Measurements from ENCODE around the gene PLA2G4D. TPM values are rescaled to one million over a fixed set of nuclear protein-coding genes. Genes with fewer than 3 reads are reported as not detected.

Gene PLA2G4D
- total RNA-seq, 1 experiment from 2014 or later = 0.24 TPM

DNA sequence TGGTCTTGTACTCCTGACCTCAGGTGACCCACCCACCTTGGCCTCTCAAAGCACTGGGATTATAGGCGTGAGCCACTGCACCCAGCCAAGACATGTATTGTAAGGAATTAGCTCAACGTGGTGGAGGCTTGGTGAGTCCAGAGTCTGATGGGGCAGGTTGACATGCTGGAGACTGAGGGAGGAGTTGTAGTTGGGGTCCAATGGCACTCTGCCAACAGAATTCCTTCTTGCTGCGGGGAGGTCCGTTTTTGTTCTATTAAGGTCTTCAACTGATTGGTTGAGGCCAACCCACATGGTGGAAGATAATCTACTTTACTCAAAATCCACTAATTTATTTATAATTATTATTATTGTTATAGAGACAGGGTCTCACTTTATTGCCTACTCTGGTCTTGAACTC lies 30.1 kb downstream of the PLA2G4D start:
- POLR2A ChIA-PET = no interaction called here
- no peak overlapping the region for H3K4me3 Mint-ChIP-seq
- TF ChIP-seq FOXJ3 (CRISPR knock-in tag; IDR thresholded peaks at IDR 0.05; ENCODE audit: borderline replicate concordance) = no peak
- TF ChIP-seq ZNF512 (CRISPR knock-in tag; IDR thresholded peaks at IDR 0.05; ENCODE audit: borderline replicate concordance) = no peak
- TF ChIP-seq PRRX2 (CRISPR knock-in tag; IDR thresholded peaks at IDR 0.05) = no peak
- TF ChIP-seq, protein P1, sequence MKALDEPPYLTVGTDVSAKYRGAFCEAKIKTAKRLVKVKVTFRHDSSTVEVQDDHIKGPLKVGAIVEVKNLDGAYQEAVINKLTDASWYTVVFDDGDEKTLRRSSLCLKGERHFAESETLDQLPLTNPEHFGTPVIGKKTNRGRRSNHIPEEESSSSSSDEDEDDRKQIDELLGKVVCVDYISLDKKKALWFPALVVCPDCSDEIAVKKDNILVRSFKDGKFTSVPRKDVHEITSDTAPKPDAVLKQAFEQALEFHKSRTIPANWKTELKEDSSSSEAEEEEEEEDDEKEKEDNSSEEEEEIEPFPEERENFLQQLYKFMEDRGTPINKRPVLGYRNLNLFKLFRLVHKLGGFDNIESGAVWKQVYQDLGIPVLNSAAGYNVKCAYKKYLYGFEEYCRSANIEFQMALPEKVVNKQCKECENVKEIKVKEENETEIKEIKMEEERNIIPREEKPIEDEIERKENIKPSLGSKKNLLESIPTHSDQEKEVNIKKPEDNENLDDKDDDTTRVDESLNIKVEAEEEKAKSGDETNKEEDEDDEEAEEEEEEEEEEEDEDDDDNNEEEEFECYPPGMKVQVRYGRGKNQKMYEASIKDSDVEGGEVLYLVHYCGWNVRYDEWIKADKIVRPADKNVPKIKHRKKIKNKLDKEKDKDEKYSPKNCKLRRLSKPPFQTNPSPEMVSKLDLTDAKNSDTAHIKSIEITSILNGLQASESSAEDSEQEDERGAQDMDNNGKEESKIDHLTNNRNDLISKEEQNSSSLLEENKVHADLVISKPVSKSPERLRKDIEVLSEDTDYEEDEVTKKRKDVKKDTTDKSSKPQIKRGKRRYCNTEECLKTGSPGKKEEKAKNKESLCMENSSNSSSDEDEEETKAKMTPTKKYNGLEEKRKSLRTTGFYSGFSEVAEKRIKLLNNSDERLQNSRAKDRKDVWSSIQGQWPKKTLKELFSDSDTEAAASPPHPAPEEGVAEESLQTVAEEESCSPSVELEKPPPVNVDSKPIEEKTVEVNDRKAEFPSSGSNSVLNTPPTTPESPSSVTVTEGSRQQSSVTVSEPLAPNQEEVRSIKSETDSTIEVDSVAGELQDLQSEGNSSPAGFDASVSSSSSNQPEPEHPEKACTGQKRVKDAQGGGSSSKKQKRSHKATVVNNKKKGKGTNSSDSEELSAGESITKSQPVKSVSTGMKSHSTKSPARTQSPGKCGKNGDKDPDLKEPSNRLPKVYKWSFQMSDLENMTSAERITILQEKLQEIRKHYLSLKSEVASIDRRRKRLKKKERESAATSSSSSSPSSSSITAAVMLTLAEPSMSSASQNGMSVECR (CRISPR knock-in tag; IDR thresholded peaks at IDR 0.05; ENCODE audit: borderline replicate concordance) = no peak
- no peak for TF ChIP-seq ZNF263 (CRISPR knock-in tag; IDR thresholded peaks at IDR 0.05; ENCODE audit: low read depth)
- no peak for TF ChIP-seq NR2C2 (CRISPR knock-in tag; IDR thresholded peaks at IDR 0.05)
- TF ChIP-seq ZBTB21 (CRISPR knock-in tag; IDR thresholded peaks at IDR 0.05; ENCODE audit: borderline replicate concordance) = no peak
- TF ChIP-seq MAX (CRISPR knock-in tag; IDR thresholded peaks at IDR 0.05) = no peak
- TF ChIP-seq ZNF219 (CRISPR knock-in tag; IDR thresholded peaks at IDR 0.05; ENCODE audit: borderline replicate concordance) = no peak
- TF ChIP-seq, protein P2, sequence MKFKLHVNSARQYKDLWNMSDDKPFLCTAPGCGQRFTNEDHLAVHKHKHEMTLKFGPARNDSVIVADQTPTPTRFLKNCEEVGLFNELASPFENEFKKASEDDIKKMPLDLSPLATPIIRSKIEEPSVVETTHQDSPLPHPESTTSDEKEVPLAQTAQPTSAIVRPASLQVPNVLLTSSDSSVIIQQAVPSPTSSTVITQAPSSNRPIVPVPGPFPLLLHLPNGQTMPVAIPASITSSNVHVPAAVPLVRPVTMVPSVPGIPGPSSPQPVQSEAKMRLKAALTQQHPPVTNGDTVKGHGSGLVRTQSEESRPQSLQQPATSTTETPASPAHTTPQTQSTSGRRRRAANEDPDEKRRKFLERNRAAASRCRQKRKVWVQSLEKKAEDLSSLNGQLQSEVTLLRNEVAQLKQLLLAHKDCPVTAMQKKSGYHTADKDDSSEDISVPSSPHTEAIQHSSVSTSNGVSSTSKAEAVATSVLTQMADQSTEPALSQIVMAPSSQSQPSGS (CRISPR knock-in tag; IDR thresholded peaks at IDR 0.05; ENCODE audit: borderline replicate concordance, low read depth) = no peak
- TF ChIP-seq HMGA2 (CRISPR knock-in tag; IDR thresholded peaks at IDR 0.05) = no peak
- no peak for TF ChIP-seq SOX15 (CRISPR knock-in tag; IDR thresholded peaks at IDR 0.05)
- TF ChIP-seq, protein P3, sequence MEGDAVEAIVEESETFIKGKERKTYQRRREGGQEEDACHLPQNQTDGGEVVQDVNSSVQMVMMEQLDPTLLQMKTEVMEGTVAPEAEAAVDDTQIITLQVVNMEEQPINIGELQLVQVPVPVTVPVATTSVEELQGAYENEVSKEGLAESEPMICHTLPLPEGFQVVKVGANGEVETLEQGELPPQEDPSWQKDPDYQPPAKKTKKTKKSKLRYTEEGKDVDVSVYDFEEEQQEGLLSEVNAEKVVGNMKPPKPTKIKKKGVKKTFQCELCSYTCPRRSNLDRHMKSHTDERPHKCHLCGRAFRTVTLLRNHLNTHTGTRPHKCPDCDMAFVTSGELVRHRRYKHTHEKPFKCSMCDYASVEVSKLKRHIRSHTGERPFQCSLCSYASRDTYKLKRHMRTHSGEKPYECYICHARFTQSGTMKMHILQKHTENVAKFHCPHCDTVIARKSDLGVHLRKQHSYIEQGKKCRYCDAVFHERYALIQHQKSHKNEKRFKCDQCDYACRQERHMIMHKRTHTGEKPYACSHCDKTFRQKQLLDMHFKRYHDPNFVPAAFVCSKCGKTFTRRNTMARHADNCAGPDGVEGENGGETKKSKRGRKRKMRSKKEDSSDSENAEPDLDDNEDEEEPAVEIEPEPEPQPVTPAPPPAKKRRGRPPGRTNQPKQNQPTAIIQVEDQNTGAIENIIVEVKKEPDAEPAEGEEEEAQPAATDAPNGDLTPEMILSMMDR (IDR thresholded peaks at IDR 0.05) = no peak
- no peak for DNase-seq (ENCODE audit: low spot score)
- peaks cover 4% of the 10 kb centered on the region for H3K4me1 Mint-ChIP-seq
- CTCF ChIA-PET = interaction anchor here (1.5 to 9.2 kb wide), 5 partner anchors 20 to 91 kb away, joined by 3 to 97 read pairs (median 13); no protein-coding TSS in a partner anchor
- H3K27me3 Mint-ChIP-seq (ENCODE audit: low read depth) = no peaks in the 10 kb centered on the region; the same call in 1 of the 2 replicates
- ATAC-seq = no peak
- H3K27ac Mint-ChIP-seq = no peak overlapping the region
- H3K36me3 Mint-ChIP-seq = no peaks in the 10 kb centered on the region
- H3K9me3 Mint-ChIP-seq = peaks cover 1% of the 10 kb centered on the region; the same call in 1 of the 2 replicates

DNA sequence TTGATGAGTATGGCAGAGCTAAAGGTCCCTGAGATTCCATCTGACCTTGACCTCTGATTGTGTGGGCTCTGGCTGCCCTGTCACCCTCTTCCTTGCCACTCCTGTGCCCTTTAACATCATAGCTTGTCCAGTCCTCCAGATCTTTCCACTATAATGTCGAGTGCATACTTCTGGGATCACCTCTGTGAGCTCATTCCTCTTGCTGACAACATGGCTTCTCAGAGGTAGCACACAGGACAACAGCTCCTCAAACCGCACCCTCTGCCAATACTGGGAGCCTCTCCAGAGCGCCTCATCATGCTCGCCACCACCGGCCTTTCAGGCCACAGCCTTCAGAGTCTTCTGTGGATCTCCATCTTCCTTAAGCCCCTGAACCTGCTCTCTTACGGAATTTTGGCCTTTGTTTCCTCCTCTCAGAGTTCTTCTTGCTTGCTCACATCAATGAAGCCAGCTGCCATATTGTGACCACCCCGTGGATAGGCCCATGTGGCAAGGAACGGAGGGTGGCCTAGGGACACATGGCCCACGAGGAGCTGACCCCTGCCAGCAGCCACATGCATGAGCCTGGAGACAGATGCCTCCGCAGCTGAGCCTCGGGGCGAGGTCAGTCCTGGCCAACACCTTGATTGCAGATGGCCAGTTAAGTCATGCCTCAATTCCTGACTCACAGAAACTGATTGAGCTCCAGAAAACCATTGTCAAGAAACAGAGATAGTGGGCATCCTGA lies 31.1 kb downstream of the PLA2G4D start:
- peaks cover 2% of the 10 kb centered on the region for H3K4me1 Mint-ChIP-seq
- H3K36me3 Mint-ChIP-seq = no peaks in the 10 kb centered on the region
- H3K27me3 Mint-ChIP-seq (ENCODE audit: low read depth) = no peaks in the 10 kb centered on the region; the same call in 1 of the 2 replicates
- DNase-seq (ENCODE audit: low spot score) (no peak), ATAC-seq (no peak)
- H3K27ac Mint-ChIP-seq = no peak overlapping the region
- ChIA-PET CTCF (interaction anchor here (0.7 to 9.2 kb wide), 5 partner anchors 21 to 1256 kb away, joined by 3 to 97 read pairs (median 13); partner anchors contain the start of genes DNAJC17 and ZFYVE19), POLR2A (no interaction called here)
- H3K9me3 Mint-ChIP-seq = peaks cover 3% of the 10 kb centered on the region; the same call in 1 of the 2 replicates
- H3K4me3 Mint-ChIP-seq = no peak overlapping the region
- TF ChIP-seq JAZF1 (CRISPR knock-in tag; IDR thresholded peaks at IDR 0.05) (no peak), MXD4 (CRISPR knock-in tag; IDR thresholded peaks at IDR 0.05; ENCODE audit: borderline replicate concordance) (no peak), GRHL2 (CRISPR knock-in tag; IDR thresholded peaks at IDR 0.05; ENCODE audit: insufficient replicate concordance, severe bottlenecking) (no peak), OVOL2 (CRISPR knock-in tag; IDR thresholded peaks at IDR 0.05; ENCODE audit: borderline replicate concordance) (no peak)
- TF ChIP-seq, protein P4, sequence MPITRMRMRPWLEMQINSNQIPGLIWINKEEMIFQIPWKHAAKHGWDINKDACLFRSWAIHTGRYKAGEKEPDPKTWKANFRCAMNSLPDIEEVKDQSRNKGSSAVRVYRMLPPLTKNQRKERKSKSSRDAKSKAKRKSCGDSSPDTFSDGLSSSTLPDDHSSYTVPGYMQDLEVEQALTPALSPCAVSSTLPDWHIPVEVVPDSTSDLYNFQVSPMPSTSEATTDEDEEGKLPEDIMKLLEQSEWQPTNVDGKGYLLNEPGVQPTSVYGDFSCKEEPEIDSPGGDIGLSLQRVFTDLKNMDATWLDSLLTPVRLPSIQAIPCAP (CRISPR knock-in tag; IDR thresholded peaks at IDR 0.05) = no peak
- TF ChIP-seq, protein P5, sequence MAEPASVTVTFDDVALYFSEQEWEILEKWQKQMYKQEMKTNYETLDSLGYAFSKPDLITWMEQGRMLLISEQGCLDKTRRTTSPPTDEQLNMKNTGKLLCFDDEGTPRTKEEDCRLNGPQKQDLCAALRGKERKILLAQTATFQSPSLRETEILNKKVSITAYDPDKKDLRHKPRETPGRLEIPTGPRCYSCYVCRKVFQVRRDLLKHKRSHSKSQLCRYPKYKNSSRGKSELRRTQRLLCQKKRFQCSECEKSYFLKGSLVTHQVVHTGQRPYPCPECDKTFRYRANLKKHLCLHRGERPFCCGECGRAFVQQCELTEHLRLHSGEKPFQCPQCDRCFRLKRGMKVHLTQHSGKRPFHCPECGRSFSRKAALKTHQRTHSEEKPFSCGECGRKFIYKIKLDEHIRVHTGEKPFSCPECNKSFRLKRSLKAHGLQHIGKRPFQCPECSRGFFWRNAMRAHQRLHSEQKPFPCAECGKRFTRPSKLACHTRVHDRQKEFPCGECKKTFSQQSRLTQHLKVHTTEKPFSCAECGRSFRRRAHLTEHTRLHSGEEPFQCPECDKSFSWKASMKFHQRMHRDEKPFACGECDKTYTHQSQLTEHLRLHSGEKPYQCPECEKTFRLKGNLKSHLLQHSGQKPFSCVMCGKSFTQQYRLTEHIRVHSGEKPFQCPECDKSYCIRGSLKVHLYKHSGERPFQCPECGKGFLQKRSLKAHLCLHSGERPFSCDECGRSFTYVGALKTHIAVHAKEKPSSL (CRISPR knock-in tag; conservative IDR thresholded peaks at IDR 0.05) = no peak
